Cardiac fibroblast (primary cell): ENCODE results near the gene NUCB2.
"Not testable (repeated sequence)": the region's sequence is repeated elsewhere in the genome, so short reads cannot be mapped to it uniquely, and the experiment has no call there.

Experiments
- DNase-seq, 2 donors: peaks; one replicate each; pipeline versions ENCODE4 v3.0.0 to v3.0.0-alpha.2; 2010; ENCODE audit warnings: low read depth in 2 of 2
- H3K4me3 ChIP-seq, 2 donors: replicated peaks in 1 of 2; 1 replicate in 1 of 2; 2 replicates in 1 of 2; pipeline ENCODE4 v1.5.1; 2011; ENCODE audit warnings: low read depth in 2 of 2, low read length in 2 of 2, mild to moderate bottlenecking in 2 of 2, moderate library complexity in 1 of 2
- TF ChIP-seq, protein P1 (sequence below): IDR thresholded peaks from one replicate; pipeline ENCODE4 v1.5.1; 2011; ENCODE audit warnings: low read depth, mild to moderate bottlenecking, low read length, inconsistent platforms

The NUCB2 gene

DNA sequence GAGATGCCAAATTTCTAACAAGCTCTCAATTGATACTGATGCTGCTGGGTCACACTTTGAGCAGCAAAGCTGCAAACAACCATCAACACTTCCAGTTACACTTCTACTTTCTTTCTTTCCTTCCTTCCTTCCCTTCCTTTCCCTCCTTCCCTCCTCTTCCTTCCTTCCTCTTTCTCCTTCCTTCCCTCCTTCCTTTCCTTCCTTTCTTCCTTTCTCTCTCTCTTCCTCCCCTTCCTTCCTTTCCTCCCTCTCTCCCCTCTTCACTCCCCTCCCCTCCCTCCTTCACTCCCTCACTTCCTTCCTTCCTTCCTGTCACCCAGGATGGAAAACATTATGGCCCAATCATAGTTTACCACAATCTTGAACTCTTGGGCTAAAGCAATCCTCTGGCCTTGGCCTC, 35.8 kb upstream of the NUCB2 start:
- TF ChIP-seq, protein P1, sequence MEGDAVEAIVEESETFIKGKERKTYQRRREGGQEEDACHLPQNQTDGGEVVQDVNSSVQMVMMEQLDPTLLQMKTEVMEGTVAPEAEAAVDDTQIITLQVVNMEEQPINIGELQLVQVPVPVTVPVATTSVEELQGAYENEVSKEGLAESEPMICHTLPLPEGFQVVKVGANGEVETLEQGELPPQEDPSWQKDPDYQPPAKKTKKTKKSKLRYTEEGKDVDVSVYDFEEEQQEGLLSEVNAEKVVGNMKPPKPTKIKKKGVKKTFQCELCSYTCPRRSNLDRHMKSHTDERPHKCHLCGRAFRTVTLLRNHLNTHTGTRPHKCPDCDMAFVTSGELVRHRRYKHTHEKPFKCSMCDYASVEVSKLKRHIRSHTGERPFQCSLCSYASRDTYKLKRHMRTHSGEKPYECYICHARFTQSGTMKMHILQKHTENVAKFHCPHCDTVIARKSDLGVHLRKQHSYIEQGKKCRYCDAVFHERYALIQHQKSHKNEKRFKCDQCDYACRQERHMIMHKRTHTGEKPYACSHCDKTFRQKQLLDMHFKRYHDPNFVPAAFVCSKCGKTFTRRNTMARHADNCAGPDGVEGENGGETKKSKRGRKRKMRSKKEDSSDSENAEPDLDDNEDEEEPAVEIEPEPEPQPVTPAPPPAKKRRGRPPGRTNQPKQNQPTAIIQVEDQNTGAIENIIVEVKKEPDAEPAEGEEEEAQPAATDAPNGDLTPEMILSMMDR = no peak
- DNase-seq = no peak
- no peak overlapping the region for H3K4me3 ChIP-seq

DNA sequence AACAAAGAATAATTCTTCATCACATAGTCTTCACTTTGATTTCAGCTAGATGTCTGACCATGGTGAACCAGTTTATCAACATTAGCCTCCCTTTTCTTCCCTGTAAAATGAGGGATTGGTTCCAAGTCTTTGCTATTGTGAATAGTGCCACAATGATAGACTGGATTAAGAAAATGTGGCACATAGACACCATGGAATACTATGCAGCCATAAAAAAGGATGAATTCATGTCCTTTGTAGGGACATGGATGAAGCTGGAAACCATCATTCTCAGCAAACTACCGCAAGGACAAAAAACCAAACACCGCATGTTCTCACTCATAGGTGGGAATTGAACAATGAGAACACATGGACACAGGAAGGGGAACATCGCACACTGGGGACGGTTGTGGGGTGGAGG, 33.6 kb upstream of the NUCB2 start:
- DNase-seq = not testable (repeated sequence)

DNA sequence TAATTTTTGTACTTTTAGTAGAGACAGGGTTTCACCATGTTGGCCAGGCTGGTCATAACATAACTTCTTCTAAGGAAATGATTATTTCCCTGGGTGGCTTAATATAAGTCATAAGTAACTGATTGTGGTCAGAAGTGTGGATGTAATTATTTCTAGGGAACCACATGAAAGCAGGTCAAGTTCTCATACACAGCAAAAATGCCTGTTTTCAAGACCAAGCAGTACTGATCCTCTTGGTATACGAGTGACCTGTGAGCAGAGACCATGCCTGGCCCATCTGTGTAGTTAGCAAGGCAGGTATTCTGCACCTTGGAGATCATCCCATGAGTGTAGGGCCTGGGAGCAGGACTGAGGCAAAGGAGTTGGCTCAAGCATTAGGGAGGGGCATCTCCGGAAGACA, 32.5 kb upstream of the NUCB2 start:
- H3K4me3 ChIP-seq = no peak overlapping the region
- TF ChIP-seq, protein P1 = no peak
- DNase-seq = no peak

More for the DNA sequence above, 33.6 kb upstream of the NUCB2 start:
- not testable (repeated sequence) for H3K4me3 ChIP-seq

DNA sequence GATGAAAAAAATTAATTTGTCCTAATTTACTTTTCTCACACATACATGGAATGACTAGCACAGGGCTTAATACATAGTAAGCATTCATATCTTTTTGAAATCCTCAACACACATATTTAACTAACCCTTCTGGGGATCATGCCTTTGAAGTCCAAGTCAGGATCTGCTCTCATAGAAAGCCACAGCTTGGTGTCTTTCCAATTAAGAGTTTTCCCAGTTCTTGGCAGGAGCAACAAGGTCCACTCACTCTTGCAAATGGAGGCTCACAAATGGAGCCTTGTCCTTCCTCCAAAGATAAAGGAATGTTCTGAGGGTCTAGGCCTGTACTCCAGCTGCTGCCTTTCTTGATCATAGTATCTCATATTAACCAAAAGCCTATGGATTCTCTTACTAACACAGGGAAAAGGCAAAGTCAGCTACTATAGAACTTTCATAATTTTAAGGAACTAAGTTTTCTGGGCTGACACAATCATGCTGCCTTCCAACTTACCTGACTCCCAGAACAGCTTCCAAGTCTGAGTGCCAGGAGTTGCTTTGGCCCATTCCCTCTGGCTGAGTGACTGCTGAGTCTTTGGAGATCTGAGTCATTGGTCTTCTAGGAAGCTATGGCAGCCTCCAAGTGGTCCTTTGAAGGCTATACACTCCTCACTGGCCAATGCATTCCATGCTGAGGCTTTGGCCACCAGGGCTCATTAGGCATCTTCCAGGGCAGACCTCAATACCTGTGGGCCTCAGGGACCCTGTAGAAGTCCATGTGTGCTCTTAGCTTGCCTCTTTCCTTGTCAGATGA, 25.8 kb upstream of the NUCB2 start:
- TF ChIP-seq, protein P1 = no peak
- DNase-seq = peak in 1 of 2 donors; percentile 42

DNA sequence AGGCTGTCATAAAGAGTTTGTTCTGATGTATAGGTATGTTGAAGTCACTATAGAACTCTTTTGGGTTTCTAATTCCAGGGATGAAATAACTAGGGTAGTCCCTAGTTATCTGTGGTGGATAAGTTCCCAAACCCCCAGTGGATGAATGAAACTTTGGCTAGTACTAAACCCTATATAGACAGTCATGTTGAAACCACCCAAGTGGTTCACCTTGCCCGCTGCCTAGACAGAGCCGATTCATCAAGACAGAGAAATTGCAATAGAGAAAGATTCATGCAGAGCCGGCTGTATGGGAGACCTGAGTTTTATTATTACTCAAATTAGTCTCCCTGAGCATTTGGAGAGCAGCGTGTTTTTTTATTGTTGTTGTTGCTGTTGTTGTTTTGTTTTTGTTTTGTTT, 23.8 kb upstream of the NUCB2 start:
- DNase-seq = no peak

More for the DNA sequence above, 25.8 kb upstream of the NUCB2 start:
- no peak overlapping the region for H3K4me3 ChIP-seq

DNA sequence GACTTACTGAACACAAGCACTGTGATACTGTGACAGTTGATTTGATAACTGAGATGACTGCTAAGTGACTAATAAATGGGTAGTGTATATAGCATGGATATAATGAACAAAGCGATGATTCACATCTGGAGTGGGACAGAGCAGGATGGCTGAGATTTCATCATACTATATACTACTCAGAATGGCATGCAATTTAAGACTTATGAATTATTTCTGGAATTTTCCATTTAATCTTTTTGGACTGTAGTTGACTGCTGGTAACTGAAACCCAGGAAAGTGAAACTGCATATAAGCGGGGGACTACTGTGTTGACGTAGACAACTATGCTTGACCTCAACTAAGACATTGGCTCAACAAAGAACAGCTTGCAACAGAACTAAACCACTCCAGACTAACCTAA, 20.0 kb upstream of the NUCB2 start:
- peak overlapping the region in 1 of 2 donors; percentile 18 for H3K4me3 ChIP-seq
- TF ChIP-seq, protein P1 = no peak
- peak; percentile 98 for DNase-seq

More for the DNA sequence above, 23.8 kb upstream of the NUCB2 start:
- no peak overlapping the region for H3K4me3 ChIP-seq
- TF ChIP-seq, protein P1 = no peak

DNA sequence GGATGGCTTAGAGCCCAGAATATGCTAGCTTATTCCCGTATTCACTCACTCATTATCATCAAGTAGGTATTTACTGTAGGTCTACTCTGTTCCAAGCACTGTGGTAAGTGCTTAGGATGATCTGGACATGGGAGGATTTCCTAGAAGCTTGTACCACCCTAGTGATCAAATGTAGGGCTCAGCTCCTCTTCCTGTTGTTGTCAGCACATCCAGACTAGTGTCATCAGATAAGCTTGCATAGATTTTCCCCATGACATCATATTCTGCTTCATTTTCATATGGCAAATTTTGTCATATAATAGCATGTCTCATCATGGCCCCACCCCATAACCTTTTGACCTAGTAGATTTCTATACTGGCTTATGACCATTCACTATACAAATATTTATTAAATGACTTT, 19.3 kb upstream of the NUCB2 start:
- DNase-seq = peak; percentile 76 to 89
- TF ChIP-seq, protein P1 = no peak
- H3K4me3 ChIP-seq = peak overlapping the region in 1 of 2 donors; percentile 18
